Measurements from ENCODE around the gene BNIP3.

BNIP3 gene

DNA sequence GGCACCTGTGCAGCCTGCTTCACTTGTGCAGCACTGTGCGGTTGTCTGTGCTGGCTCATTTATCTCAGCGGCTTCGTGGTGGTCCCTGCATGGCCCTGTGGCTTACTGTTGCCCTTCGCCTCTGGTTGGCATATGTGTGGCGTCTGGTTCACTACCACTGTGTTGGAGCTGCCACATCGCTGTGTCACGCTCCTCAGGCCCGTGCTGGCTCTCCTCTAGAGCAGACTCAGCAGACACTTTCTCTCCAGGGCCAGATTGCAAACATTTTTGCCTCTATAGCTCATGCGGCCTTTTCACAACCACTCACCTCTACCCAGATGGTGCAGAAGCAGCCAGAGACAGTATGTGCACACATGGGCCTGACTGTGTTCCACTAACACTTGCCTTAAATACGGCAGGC lies 43.0 kb downstream of the BNIP3 start:
- TF ChIP-seq, protein P1, sequence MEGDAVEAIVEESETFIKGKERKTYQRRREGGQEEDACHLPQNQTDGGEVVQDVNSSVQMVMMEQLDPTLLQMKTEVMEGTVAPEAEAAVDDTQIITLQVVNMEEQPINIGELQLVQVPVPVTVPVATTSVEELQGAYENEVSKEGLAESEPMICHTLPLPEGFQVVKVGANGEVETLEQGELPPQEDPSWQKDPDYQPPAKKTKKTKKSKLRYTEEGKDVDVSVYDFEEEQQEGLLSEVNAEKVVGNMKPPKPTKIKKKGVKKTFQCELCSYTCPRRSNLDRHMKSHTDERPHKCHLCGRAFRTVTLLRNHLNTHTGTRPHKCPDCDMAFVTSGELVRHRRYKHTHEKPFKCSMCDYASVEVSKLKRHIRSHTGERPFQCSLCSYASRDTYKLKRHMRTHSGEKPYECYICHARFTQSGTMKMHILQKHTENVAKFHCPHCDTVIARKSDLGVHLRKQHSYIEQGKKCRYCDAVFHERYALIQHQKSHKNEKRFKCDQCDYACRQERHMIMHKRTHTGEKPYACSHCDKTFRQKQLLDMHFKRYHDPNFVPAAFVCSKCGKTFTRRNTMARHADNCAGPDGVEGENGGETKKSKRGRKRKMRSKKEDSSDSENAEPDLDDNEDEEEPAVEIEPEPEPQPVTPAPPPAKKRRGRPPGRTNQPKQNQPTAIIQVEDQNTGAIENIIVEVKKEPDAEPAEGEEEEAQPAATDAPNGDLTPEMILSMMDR (IDR thresholded peaks at IDR 0.05; ENCODE audit: insufficient read depth, low read depth, low read length, missing control alignments): no peak
- no peak for DNase-seq (ENCODE audit: low read depth)
- H3K4me3 ChIP-seq (ENCODE audit: low read depth, low read length): no peak overlapping the region

DNA sequence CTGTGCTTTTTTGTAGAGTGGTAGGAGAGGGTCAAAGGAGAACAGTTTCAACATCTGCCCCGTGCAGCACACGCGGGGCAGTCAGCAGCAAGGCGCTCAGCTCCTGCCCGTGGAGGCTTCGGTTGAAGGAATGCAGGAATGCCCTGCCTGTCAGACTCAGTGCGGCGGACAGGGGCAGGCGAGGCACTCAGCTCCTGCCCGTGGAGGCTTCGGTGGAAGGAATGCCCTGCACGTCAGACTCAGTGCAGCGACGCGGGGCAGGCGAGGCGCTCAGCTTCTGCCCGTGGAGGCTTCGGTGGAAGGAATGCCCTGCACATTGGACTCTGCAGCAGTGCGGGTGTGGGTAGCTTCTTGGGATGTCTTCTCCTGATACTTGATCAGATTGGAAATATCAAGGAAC lies 43.9 kb downstream of the BNIP3 start:
- TF ChIP-seq, protein P1 (IDR thresholded peaks at IDR 0.05; ENCODE audit: insufficient read depth, low read depth, low read length, missing control alignments): no peak
- H3K4me3 ChIP-seq (ENCODE audit: low read depth, low read length): no peak overlapping the region
- no peak for DNase-seq (ENCODE audit: low read depth)

DNA sequence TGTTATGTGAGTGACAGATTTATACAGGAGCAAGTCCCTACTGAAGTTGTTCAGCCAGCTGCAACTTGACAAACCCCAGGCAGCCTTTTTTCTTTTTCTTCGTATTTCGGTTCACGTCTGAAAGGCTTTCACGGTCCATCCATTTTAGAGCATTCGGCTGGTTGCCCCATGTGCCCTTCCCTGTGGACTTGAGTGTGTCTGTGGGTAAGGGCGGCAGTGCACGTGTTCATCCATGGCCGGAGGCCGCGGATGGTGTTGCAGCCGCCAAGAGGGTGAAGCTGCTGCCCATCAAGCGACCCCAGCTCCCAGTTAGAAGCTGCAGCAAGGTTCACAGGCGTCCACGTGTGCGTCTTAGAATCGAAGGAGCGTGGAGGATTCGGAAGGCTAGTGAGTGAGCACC lies 45.0 kb downstream of the BNIP3 start:
- H3K4me3 ChIP-seq (ENCODE audit: low read depth, low read length): no peak overlapping the region
- DNase-seq (ENCODE audit: low read depth): no peak
- TF ChIP-seq, protein P1 (IDR thresholded peaks at IDR 0.05; ENCODE audit: insufficient read depth, low read depth, low read length, missing control alignments): no peak

DNA sequence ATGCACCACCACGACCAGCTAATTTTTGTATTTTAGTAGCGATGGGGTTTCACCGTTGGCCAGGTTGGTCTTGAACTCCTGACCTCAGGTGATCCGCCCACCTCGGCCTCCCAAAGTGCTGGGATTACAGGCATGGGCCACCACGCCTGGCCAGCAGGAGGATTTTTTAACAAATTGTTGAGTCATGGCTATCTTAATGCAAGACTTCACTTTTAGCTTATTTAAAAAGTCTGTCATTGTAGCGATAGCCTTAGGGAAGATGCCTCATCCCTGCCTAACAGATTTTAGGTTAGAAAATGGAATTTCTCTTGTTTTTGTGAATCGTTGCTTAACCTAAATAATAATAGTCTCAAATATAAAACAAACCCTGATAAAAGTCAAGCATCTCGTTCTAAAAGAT lies 45.4 kb downstream of the BNIP3 start:
- no peak for DNase-seq (ENCODE audit: low read depth)
- no peak overlapping the region for H3K4me3 ChIP-seq (ENCODE audit: low read depth, low read length)

DNA sequence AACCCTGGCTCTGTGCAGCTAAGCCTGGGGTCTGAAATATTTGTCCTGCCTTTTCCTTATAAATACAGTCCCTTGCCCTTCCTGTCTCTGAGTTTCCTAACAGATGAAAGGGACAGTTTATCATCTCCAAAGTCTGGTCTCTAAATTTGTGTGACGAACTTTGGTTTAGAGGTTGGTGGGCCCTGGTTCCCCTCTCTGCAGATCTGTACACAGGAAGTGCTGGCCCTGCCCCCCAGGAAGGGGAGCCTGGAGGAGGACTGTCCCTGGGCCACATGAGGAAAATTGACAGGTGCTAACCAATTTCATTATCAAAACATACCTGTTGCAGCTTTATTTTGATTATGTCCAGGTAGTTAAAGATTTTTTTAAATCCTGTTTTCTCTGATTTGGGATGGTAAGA lies 46.5 kb downstream of the BNIP3 start:
- no peak overlapping the region for H3K4me3 ChIP-seq (ENCODE audit: low read depth, low read length)
- TF ChIP-seq, protein P1 (IDR thresholded peaks at IDR 0.05; ENCODE audit: insufficient read depth, low read depth, low read length, missing control alignments): no peak
- DNase-seq (ENCODE audit: low read depth): no peak

More for the DNA sequence above, 45.4 kb downstream of the BNIP3 start:
- TF ChIP-seq, protein P1 (IDR thresholded peaks at IDR 0.05; ENCODE audit: insufficient read depth, low read depth, low read length, missing control alignments): no peak

DNA sequence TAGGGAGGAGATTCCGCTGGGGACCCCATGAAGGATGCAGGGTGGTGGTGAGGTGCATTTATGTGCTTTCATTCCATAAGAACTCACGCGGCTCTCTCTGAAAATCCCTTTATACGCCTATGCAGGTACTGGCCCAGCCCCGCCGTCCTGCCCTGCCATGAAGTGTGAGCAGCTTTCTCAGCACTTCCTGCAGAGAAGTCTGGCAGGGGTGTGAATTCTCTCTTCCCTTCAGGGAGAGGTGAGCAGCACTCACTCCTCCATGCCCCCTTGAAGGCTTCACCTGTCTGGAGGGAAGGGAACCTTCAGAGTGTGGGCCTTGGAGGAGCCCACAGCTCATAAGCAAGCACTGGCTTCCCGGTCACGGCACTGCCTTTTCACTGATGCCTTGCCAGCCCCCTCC lies 47.0 kb downstream of the BNIP3 start:
- TF ChIP-seq, protein P1 (IDR thresholded peaks at IDR 0.05; ENCODE audit: insufficient read depth, low read depth, low read length, missing control alignments): no peak
- H3K4me3 ChIP-seq (ENCODE audit: low read depth, low read length): no peak overlapping the region
- no peak for DNase-seq (ENCODE audit: low read depth)

DNA sequence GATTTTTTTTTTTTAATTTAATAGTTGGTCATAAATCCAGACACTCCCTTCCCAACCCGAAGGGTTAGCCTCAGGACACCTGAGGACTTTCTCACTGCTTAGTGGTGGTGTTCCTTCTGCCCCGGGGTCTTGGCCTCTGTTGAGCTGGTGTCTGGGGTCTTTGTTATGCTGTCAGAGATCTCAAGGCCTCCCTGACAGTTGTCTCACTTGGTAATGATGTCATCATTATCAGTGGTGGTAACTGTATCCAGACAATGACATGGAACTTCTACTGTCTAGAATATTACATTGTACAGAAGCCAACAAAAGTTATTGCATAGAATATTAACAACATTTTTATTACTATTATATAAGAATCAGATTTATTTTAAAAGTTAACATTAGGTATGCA lies 48.0 kb downstream of the BNIP3 start:
- H3K4me3 ChIP-seq (ENCODE audit: low read depth, low read length): no peak overlapping the region
- DNase-seq (ENCODE audit: low read depth): no peak
- TF ChIP-seq, protein P1 (IDR thresholded peaks at IDR 0.05; ENCODE audit: insufficient read depth, low read depth, low read length, missing control alignments): no peak
